ENCODE results near the gene XRRA1. TPM values are rescaled to one million over a fixed set of nuclear protein-coding genes. Genes with fewer than 3 reads are reported as not detected.

Gene XRRA1
- polyA plus RNA-seq, 1 experiment: 7.0 TPM

Small RNAs within 50 kb of the gene (small RNA-seq; reads per million reads assigned to genes)
- gene RN7SL239P (ENCODE audit: insufficient read length, low read depth) (not detected), gene RNU6-216P (ENCODE audit: insufficient read length, low read depth) (not detected)

Other genes starting within 250 kb of the XRRA1 start
- gene CHRDL2, start 217.7 kb downstream of the XRRA1 start, polyA plus RNA-seq (2011; rRNA removed): 0.88 and 0.91 TPM in 2 replicates
- 10.0 and 12.3 TPM in 2 replicates for gene RNF169, start 200.2 kb downstream of the XRRA1 start, polyA plus RNA-seq (2011; rRNA removed)
- gene SPCS2, start 175 bp upstream of the XRRA1 start, polyA plus RNA-seq (2011; rRNA removed): 108 and 195 TPM in 2 replicates
- gene NEU3, start 39.8 kb upstream of the XRRA1 start, polyA plus RNA-seq (2011; rRNA removed): 5.6 and 5.7 TPM in 2 replicates
- gene OR2AT4, start 147.8 kb upstream of the XRRA1 start, polyA plus RNA-seq (2011; rRNA removed): not detected in 2 replicates
- gene SLCO2B1, start 202.0 kb upstream of the XRRA1 start, polyA plus RNA-seq (2011; rRNA removed): not detected in 2 replicates